GM21529 (cell line): ENCODE measurements around the gene C11orf58.

Source experiments
- ATAC-seq: cut with Tn5 transposase; IDR thresholded peaks from one replicate; pipeline ENCODE4 v1.9.1; 2021; ENCODE audit not compliant: unreplicated experiment

The C11orf58 gene

GRCh38 chr11:16801288-16801980 is 63.0 kb downstream of the C11orf58 start:
- ATAC-seq = no peak

DNA sequence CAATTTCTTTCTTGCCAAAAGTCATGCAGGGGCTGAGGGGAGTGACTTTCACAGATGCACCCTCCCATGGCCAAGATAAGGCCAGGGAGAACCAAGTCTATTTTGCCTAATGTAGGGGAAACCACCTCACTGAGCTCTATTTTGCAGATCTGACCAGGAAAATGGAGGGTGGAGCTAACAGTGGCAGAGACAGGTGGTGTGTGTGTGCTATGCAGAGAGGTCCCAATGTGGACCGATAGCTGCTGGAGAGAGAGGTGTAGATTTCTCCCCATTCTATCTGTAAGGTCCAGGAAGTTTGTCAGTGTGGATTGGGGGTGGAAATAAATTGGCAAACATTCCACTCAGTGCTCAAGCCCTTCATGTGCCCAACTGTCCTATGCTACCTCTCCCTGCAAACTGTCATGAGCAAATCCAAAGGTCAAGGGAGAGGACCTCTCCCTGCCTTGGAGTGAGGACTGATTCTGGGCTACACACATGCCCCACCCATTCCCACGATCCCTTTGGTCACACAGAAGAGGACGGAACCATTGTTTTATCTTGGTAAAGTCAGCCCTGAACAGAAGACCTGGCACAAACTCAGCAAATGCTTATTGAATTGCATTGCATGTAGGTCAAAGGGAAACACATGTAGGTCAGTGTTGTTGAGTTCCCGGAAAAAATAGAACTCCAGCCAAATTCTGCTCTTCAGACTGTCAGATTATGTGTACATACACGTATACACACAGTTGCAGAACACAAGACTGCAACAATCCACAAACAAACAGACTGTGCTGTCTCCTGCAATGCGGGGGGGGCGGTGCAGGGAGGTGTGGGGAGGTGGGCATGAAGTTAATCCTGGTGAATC is 65.9 kb downstream of the C11orf58 start:
- no peak for ATAC-seq

GRCh38 chr11:16805938-16806337 is 67.5 kb downstream of the C11orf58 start:
- ATAC-seq = no peak

GRCh38 chr11:16806791-16807190 is 68.3 kb downstream of the C11orf58 start:
- no peak for ATAC-seq

- ATAC-seq = no peak
Measured at GRCh38 chr11:16807306-16807705, 68.9 kb downstream of the C11orf58 start.
